OCI-M2 (cell line): ENCODE measurements around the gene CRELD2.
"Not testable (repeated sequence)": the region's sequence is repeated elsewhere in the genome, so short reads cannot be mapped to it uniquely, and the experiment has no call there.

ENCODE experiments used
- DNase-seq: peaks from one replicate; lab custom pipeline; 2025; ENCODE audit not compliant: unreplicated experiment; lab: John Stamatoyannopoulos, UW

CRELD2 gene

DNA sequence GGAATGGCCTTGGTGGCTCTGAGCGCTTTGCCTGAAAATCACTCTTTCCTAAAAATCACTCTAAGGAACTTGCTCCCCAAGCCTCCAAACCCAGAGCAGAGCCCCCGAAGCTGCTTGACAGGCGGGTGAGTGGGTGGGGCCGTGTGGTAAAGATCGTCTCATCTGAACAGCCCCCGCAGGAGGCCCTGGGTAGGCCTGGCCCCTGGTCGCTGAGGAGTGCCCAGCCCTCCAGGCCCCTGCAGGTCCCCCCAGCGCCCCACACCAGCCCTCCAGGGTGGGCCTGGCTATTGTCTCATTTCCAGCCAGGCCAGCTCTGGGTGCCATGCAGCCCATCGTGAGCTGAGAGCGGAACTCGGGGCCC, 25.0 kb downstream of the CRELD2 start:
- DNase-seq, result no peak

- DNase-seq, result no peak
Measured at GRCh38 chr22:49943771-49944398, 25.5 kb downstream of the CRELD2 start.

GRCh38 chr22:49944399-49944891, 26.0 kb downstream of the CRELD2 start:
- no peak for DNase-seq

DNA sequence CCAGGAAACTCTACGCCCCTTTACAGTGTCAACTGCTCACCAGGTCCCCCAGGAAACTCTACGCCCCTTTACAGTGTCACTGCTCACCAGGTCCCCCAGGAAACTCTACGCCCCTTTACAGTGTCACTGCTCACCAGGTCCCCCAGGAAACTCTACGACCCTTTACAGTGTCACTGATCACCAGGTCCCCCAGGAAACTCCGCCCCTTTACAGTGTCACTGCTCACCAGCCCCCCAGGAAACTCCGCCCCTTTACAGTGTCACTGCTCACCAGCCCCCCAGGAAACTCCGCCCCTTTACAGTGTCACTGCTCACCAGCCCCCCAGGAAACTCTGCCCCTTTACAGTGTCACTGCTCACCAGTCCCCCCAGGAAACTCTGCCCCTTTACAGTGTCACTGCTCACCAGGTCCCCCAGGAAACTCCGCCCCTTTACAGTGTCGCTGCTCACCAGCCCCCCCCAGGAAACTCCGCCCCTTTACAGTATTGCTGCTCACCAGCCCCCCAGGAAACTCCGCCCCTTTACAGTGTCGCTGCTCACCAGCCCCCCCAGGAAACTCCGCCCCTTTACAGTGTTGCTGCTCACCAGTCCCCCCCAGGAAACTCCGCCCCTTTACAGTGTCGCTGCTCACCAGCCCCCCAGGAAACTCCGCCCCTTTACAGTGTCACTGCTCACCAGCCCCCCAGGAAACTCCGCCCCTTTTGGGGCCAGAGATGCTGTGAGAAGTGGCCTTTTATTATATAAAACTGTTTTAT, 26.8 kb downstream of the CRELD2 start:
- not testable (repeated sequence) for DNase-seq

- DNase-seq, result no peak
Measured at GRCh38 chr22:49946612-49947295, 28.3 kb downstream of the CRELD2 start.

GRCh38 chr22:49947296-49947622, 28.8 kb downstream of the CRELD2 start:
- DNase-seq, result no peak

DNA sequence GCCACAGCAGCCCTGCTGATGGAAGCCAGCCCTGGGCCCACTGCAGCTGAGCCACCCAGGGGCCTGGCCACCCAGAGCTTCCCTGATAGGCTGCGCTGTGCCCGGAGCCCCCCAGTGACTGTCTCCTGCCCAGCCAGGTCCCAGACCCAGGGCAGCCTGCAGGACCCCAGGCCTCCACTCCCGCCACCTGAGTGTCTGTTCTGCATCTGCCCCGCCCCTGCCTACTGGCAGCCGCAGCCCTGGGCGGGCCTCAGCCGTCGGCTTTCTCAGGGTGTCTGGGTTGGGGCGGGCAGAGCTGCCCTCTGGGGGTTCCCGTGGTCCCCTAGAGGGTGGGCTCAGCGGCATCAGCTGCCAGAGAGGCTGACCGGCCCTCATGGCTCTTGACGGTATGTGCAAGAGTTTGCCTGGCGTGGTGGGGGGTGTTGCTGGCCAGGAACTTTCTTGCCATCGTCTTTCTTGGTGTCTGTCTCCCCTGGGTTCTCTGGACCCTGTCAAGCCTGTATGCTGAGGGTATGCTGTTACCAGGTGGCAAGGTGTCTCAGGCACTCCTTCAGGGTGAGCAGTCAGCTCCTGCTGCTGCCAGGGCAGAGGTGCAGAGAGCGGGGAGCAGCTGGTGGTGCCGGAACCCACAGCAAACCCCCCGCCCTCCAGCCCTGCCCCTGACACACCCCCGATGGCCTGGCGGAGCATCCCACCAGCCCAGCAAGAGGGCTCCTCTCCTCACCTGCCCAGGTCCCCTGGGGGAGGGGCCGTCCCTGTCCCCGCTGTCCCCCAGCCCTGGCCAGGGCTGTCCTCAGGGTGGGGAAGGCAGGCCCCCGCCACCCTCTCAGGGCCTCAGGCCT, 29.9 kb downstream of the CRELD2 start:
- no peak for DNase-seq

DNA sequence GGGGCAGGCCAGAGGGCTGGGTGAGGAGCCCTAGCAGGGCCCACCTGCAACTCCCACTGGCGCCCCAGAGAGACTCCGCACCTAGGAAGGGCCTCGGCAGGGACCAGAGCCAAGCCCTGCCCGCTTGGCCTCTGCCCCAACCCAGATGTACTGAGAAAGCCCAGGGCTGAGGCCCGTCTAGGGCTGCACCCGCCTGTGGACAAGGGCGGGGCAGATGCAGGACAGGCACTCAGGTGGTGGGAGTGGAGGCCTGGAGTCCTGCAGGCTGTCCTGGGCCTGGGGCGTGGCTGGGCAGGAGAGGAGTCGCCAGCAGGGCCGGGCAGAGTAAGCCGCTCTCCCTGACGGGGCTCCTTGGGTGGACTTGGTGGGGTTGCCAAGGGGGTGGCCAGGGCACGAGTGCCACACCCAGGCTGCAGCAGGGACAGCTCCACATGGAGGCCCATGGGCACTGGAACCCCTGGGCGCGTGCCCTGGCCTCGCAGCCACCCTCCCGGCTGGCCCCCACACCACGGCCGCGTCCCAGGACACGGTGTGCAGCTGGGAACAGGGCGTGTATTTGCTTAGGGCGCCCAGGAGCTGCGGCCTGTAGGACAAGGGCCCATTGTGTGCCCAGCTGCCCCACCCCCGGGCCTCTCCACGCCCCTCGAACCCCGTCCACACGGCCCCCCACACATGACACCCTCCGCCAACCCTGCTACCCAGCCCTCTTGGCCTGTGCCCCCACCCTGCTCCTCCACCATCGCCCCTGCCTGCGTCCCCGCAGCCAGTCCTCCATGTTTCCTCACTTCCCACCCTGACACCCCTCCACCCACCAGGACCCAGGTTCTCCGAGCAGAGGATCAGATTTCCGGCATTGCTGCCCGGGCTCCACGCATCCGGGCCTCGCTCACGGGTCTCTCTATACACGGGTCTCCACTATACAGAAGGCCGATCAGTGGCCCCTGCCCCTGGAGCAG, 30.8 kb downstream of the CRELD2 start:
- no peak for DNase-seq

DNA sequence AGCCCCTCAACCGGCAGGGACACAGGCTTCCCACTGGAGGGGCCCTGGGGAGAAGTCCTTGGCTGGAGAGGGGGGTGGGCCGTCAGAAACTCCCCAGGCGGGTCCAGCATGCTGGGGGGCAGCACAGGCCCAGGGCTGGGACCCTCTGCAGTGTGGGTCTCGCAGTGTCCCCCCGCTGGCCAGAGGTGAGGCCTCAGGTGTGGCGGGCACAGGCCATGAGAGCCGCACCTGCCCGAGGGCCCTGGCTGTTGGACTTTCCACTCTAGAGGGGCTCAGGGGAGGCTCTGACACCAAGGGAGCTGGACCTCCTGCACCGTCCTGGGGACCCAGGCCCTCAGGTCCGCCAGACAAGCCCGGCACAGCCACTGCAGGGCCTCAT, 31.5 kb downstream of the CRELD2 start:
- no peak for DNase-seq

DNA sequence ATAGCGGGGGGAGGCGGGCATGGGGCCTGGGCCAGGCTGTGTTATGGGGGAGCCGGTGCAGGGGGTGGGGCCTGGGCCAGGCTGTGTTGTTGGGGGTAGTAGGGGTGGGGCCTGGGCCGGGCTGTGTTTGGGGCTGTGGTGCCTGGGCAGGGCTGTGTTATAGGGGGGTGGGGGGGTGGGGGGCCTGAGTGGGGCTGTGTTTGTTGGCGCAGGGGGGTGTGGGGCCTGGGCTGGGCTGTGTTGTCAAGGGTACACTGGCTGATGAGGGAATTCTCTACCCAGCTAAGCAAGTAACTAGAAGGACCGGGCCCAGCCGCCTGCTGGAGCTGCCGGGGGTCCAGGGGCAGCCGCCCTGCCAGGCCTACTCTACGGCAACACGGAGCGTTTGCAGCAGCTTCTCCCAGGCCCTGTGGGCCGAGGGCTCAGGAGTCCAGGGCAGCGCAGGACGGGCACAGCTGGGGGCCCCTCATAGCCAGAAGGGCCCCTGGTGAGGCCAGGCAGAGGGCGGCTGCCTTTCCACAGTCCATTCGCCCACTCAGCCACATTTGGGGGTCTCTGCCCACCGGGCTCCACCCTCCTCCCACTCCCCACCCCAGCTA, 32.1 kb downstream of the CRELD2 start:
- no peak for DNase-seq

GRCh38 chr22:49951000-49951677, 32.7 kb downstream of the CRELD2 start:
- DNase-seq, result no peak

- no peak for DNase-seq
Measured at GRCh38 chr22:49951678-49951985, 33.2 kb downstream of the CRELD2 start.

DNA sequence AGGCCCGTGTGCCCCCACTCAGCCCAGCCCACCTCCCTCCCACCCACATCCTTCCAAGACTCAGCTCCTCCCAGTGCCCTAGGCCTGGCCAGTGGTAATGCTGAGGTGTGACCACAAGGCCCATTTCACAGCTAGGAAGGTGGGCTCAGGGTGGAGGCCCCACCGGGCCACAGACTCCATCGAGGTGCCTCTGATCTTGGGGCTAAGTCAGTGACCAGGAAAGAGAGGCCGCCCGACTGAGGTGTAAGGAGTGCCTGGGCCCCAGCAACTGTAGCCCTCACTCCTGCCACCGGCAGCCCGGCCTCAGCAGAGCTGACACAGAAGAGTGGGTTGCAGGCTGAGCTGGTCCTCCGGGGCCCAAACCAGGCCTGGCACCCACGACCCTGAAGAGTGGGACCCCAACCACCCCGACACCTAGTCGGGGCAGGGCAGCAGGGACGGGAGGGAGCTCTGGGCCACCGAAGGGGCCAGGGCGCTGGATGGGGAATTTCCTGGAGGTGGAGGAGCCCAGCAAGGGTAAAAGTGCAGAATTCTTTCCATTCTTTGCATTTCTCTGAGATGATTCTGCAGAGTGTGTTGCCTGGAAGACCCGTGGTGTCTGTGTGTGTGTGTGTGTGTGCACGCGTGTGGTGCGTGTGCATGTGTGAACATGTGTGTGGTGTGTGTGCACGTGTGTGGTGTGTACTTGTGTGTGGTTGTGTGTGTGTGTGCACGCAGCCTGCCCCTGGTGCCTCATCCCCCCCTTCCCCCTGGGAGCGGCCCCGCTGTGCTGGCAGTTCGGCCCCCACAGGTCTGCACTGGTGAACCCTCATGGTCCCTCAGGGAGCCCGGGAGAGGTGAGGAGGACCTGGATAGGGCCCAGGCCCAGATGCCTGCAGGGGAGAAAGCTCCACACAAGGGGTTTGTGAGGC, 33.8 kb downstream of the CRELD2 start:
- DNase-seq, result no peak

DNA sequence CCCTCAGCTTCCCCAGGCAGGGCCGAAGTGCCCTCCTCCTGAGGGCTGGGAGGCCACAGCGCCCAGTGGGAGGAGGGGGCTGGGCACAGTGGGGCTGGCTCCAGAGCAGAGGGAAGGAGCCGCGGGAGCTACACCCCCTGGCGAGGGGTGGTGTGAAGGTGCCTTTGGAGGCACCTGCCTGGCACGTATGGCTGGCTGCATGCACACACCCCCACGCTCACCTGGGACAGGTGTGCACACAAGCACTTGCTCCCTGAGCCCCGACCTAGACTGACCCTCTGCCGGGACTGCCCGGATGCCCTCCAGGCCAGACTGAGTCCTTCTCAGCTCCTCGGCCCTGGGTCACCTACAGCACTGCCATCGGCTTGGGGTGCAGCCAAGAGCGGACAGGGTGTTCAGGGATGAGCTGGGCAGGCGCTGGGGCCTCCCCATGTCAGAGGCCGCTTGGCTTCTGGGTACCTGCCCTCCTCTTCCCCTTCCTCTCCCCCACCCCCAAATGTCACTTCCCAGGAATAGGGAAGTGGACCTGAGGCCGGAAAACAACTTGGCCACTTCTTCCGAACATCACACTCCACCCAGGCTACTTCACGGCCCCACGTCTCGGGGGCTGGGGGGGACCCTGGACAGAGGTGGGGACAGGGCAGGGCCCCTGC, 34.7 kb downstream of the CRELD2 start:
- DNase-seq, result no peak

DNA sequence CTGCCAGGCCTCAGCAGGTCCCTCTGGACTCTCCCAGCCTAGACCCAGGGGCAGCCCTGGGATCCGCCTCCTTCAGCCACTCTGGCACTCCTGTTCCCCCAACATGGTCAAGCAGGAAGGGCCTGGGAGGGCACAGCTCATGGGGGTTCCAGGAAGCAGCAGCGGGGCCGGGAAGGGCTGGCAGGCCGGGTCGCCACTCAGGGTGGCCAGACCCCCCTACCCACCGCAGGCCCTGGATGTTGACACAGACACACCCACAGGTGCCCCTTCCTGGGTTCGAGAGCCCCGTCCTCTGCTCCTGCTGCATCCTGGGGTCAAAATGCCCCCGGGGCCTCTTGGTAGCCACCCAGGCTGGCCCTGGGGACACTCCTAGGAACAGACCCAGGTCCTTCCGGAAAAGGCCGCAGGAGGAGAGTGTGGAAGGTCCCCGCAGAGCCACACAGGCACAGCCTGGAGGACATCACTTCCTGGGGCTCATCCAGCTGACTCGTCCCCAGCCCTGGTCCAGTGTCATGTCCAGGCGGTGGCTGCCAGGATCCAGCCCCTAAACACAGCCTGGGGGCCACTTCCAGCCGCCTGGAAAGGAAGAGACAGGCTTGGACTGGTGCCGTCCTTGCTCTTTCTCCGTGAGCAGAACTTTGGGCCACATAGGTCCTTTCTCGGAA, 35.4 kb downstream of the CRELD2 start:
- no peak for DNase-seq

- no peak for DNase-seq
Measured at GRCh38 chr22:49954354-49954753, 35.9 kb downstream of the CRELD2 start.

GRCh38 chr22:49954991-49955580, 36.7 kb downstream of the CRELD2 start:
- no peak for DNase-seq
